HG03139 (cell line): ENCODE results near the gene TMPRSS13.
"Not testable (repeated sequence)": the region's sequence is repeated elsewhere in the genome, so short reads cannot be mapped to it uniquely, and the experiment has no call there.

Experiments
- ATAC-seq: cut with Tn5 transposase; IDR thresholded peaks from one replicate; pipeline ENCODE4 v1.9.1; 2021; ENCODE audit not compliant: unreplicated experiment

TMPRSS13 gene

DNA sequence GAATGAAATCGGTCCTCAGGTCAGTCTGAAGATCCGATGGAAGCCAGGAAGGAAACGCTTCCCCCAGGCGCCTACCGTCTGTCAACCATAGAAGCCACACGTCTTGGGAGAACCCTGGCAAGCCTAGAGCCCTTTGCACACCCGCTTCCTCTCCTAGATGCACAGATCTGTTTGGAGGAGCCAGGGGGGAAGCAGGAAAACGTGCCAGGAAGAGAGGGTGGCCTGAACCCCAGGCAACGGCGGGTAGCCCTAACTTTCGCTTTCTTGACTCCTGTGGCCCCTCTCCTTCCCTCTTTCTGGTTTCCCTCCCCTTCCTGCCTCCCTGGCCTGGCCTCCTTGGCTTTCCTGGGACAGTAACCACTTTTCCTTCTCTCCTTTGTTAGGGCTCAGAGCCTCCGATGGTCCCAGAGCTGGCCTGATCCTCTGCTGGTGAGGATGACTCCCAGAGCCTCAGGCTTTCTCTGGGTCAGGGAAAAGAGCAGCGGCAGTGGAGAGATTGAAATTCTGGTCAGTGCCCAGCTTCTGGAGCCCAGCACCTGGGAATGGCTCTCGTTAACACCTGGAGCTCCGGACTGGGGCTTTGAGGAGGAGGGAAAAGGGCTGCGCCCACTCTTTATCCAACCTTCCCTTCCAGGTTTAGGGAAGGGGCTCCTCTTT, 54.8 kb downstream of the TMPRSS13 start:
- ATAC-seq, result no peak

DNA sequence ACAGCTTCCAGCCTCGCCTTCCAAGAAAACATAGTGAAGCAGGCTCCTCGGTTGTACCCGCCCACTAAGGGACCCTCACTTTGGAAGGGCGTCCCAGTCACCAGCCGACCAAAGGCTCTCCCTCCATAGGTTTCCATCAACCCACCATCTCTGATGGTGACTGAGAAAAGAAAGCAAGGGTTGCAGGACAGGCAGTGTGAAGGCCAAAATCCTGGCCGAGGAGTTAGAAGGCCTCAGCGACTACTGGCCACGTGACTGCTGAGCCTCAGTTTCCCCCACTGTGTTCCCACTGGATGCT, 55.4 kb downstream of the TMPRSS13 start:
- no peak for ATAC-seq

DNA sequence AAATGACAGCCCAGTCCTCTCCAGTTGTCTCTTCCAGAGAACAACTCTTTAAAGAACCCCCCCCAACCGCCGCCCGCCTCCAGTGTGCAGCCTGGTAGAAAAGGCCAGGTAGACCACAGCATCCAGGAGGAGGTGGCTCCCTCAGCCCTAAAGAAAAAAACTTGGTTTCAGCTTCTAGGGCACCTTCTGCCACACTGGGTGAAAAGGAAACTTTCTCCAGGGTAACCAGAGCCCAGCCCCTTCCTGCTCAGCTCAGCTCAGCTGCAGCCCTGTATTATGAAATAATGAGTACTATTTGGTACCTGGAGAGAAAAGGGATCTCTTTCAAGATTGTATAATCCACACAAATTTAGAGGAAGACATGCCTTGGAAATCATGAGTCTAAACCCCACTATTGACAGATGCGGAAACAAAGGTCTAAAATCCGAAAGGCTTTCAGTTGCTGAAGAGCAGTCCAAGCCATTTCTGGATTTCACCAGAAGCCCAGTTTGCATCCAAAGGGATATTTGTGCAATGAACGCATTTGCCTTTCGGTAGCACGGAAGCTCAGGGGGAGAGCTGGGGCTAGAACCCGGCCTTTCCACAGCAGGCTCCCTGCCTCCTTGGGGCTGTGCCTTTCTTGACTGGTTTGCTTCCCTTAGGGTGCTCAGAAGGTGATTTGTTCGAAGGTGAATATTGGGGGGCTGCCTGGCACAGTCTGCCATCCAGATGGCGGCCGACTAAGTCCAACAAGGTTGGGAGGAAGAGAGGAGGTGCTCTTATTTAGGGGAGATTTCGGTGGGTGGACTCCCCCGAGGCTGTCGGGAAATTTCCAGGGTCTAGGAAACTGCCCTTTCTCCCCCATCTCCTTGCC, 56.0 kb downstream of the TMPRSS13 start:
- no peak for ATAC-seq

DNA sequence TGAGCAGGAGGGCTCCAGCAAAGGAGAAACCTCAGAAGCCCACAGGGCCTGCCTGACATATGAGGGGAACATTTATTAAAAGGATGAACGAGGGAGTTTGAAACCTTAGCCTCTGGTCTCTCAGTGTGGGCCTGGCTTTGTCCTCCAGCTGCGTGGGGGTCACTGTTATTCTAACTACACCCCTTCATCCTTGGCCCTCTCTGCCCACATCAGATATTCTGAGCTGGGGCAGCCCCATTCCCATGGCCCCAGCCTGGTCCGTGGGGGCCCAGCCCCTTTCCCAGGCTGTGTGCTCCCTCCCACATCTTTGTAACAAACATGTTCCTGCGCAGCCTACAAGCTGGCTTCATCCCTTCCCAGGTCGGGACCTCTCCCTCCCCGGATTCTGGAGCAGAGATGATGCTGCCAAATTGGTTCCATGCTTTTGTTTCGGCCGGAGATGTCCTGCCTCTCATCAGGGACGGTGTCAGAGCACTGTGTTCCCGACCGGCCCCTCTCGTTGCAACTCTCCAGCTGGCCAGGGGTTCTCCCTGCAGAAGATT, 56.7 kb downstream of the TMPRSS13 start:
- no peak for ATAC-seq

DNA sequence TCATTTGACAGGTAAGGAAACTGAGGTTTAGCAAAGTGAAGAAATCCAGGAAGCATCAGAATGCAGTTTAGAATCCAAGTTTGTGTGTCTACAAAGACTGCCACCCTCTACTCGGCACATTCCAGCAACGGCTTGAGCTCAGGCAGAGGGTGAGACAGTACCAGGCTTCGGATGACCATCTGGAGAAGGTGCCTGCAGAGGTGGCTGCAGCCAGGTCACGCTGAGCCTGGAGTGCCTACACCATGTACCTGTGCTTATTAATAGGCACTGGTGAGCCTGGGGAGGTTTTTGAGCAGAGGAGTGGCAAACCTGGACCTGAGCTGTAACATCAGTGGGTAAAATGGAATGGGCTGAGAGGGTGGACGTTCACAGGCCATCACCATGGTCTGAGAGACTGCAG, 57.4 kb downstream of the TMPRSS13 start:
- no peak for ATAC-seq

- ATAC-seq, result no peak
Measured at GRCh38 chr11:117871160-117871559, 58.0 kb downstream of the TMPRSS13 start.

DNA sequence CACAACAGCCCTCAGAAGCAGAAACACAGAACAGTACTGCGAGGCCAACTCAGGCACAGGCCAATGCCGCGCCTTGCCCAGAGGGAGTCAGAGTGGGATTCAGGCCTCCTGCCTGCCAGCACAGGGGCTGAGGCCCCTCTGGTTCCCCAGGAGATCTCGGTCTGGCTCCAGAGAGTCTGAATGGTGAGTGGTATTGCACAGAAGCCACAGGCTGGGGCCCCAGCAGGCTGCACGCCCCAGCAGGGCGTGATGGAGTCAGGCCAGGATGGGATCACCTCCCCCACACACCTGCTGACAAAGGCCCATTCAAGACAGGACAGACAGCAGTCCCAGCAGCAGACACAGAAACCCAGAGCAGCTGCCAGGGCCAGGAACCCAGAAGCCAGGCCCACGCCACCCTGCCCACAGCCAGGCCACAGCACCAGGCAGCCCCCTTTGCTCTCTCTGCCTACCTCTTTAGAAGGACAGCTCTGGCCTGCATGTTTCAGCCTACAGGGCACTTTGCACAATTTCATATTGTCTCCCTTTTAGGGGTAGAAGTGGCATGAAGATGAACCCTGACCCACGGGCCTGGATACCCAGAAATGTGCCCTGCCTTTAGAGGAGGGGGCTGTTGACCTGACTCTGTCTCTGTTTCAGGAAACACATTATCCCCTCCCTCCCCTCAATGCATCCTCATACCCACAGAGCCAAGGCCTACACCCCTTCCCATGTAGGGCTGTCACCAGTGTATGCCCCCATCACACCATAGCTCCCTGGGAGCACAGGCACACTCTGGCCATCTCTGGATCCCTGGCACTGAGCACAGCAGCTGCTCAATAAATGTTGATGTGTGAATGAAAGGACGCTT, 58.9 kb downstream of the TMPRSS13 start:
- ATAC-seq, result no peak

DNA sequence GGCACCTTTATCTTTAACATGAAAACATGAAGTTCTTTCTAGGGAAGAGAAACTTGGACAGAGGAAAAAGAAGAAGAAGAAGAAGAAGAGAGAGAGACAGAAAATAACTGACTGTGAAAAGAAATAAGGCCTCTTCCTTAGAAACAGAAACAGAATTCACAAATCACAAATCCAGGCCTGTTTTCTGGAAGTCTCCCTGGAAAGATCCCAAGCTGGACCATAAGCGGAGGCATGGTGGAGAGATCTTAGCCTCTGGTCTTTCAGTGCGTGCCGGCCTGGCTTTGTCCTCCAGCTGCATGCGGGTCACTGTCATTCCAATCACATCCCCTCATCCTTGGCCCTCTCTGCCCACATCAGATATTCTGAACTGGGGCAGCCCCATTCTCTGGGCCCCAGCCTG, 59.6 kb downstream of the TMPRSS13 start:
- ATAC-seq, result no peak

DNA sequence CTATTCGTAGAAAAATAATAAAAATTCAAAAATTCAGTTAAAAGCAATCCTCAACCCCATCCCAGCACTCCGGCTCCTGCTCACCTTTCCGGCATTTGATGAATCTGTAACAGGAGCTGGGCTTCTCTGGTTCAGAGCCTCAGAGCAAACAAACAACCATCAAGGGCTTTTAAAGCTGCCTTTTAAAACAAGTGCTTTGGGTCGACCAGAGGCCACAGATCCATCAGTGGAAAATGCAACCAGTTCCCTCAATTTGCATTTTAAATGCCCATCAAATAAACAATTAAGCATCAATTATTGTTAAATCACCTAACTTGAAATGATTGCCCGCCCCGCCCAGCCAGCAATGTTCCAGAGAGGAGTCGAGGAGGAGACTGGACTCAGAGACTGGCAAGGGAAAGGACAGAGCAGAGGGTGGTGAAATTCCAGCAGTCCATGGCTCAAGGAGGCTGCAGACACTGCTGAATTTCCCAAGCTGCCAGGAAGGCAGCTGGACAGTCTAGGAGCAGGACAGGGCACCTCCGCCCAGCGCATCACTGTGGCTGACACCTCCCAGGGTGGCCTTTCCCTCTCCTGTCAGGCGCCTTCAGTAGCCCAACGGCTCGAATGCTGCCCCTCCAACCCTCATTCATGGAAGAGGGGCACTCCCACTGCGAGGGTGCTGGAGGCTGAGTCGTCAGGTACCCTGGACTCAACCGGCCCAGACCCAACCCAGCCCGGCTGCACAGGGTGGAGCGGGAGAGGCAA, 60.2 kb downstream of the TMPRSS13 start:
- ATAC-seq, result no peak

DNA sequence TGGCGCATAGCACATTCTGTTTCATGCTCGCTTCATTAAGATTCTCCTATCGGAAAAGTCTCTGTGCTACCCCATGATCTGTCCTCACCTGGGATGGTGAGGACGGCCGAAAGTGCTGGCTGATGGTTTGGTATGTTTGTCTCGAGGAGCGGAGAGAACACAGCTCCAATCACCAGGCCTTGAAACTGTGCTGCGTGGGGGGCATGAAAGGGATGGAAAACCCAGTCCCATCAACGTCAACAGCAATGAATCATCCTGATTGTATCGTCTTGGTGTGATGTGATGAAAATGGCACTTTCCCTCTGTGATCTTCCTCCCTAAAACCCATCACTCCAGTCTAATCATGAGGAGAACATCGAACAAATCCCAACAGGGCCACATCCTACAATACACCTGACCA, 61.1 kb downstream of the TMPRSS13 start:
- no peak for ATAC-seq

GRCh38 chr11:117866526-117866925, 62.7 kb downstream of the TMPRSS13 start:
- ATAC-seq, result no peak

- not testable (repeated sequence) for ATAC-seq
Measured at GRCh38 chr11:117865546-117865945, 63.7 kb downstream of the TMPRSS13 start.

DNA sequence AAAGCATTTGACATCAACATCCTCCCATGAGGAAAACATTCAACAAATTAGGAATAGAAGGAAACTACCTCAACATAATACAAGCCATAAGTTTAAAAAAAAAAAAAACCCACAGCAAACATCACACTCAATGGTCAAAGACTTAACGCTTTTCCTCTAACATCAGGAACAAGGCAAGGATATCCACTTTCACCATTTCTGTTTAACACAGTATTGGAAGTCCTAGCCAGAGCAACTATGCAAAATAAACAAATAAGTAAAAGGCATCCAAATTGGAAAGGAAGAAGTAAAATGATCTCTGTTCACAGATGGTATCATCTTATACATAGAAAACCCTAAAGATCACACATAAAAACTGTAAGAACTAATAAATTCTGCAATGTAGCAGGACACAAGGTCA, 65.8 kb downstream of the TMPRSS13 start:
- no peak for ATAC-seq

DNA sequence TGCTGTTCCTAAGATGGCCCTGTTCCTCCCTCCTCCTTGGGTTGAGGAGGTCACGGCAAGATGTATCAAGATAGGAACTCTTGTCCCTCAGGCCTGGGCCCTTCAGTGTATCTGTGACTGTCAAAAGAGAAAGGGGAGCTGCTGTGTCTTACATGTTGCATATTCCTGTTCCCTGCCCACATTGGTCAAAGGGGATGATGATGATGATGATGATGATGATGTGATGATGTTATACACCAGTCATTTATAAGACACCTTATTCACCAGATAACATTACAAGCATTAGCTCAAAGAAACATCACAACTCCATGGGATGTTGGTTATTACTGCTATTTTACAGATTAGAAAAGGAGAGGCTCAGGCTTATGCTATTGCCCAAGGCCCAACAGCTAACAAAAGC, 66.4 kb downstream of the TMPRSS13 start:
- ATAC-seq, result no peak

DNA sequence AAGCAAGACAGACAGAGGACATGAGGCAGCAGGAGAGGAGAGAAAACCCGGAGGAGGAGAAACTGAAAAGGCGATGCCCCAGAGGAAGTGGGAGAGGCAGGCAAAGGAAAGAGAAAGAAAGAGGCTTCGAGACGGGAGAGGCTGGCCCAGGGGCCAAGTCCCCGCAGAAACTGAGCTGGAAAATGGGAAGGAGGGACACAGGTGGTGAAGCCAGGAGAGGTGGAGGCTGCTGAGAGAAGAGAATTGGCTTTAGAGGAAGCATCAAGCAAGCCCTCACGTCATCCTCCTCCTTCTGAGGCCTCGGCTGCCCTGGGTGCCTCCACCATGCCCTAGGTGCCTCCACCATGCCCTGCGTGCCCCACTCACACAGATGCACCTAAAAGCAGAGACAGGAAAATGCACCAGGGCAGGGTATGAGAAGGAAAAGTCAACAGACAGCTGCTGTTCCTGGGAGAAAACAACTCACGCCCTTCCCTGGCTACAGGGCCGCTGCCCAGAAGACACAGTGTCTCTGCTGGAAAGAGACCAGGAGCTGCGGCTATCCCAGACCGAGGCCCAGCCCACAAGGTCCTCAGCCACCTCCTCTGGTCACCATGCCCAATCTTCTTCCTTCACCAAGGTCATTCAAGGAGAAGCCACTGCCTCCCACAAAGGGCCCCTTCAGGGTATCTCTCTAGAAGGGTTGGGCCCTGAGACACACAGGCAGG, 67.0 kb downstream of the TMPRSS13 start:
- no peak for ATAC-seq

DNA sequence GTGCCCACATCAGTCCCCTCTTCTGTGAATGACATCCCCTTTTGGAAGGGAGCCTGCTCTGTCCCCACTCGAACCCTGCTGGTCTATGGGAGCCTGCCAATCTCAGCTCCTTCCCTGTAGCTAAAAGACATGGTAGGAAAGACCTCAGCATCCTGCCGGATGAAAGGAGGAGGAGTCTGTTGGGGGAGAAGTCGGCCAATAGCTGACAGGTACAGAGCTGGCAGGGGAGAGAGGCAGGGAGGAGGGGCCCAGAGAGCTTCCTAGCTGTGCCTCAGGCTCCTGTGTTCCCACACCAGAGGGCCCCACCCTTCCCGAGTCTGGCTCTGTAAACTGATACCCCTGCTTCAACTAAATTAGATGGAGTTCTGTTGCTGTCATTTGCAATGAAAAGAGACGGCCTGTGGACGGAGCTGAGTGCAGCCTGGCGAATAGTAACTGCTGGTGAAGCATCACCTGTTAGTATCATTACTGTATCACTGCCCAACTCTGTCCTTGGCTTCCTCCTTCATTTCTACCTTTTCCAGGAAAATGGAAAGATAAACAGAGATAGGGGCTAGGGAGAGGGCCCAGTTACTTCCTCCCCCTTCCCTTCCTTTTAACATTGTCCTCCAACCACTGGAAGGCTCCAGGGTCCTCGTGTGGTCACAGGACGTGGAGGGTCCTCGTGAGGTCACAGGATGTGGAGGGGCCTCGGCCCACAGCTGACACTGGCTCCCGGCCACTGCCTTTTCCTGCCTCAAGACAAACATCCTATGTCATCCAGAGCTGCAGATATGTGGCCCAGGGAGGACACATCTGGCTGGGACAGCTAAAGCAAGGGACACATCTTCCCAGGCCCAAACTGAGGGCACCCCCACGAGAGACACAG, 67.8 kb downstream of the TMPRSS13 start:
- ATAC-seq, result no peak

DNA sequence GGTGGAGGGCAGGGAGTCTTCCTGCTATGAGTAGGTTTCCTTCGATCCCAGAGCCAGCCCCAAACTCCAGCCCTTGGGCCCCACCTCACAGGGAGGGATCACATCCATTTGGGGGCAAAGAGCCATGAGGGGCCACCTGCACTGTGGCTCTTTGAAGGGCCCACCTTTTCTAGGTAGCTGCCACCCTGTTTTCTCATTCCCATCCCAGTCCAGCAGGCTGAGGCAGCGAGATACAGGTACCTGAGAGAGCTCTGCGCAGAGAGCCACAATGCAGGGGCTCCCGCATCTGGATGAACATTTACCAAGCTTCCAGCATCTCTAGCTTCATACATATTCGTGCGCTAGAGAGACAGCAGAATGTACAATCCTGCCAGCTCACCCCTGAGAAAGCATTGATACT, 69.1 kb downstream of the TMPRSS13 start:
- no peak for ATAC-seq

- no peak for ATAC-seq
Measured at GRCh38 chr11:117859488-117860112, 69.6 kb downstream of the TMPRSS13 start.

DNA sequence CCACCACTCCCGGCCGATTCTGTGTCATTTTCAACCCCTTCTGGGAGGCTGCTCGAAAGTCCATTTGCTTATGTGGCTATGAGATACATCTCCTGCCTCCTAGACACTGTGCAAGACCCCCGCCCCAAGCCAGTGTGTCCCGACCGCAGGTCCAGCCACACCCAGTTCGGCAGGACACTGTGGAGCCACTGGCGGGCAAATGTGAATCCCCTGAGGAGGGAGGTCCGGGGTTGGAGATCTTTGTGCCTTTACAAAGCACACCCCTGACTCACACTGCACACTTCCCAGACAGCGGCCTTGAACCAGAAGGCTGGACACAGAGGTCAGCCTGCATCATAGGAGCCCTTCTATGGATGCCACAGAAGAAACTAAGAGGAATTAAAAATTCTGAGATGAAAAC, 70.1 kb downstream of the TMPRSS13 start:
- no peak for ATAC-seq
